ENCODE measurements around the gene CPVL.
"Not testable (repeated sequence)": the region's sequence is repeated elsewhere in the genome, so short reads cannot be mapped to it uniquely, and the experiment has no call there.

Gene CPVL

DNA sequence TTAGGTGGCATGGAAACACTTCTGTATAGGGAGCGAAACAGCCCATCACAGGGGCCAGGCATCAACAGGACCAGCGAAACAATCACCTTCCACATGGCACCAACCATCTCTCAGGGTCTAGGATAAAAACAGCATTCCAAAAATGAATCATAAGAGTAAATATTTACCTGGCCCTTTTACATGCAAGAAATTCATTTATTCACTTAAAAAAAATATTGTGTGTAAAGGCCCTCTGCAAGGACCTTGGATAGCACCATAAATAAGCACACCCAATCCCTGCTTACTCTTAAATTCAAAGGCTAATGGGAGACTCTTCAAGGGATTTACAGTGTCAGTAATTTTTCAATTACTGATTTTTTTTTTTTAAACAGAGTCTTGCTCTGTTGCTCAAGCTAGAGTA is 25.4 kb downstream of the CPVL start:
- no peak for DNase-seq (ENCODE audit: low read depth in 2 of 2)

DNA sequence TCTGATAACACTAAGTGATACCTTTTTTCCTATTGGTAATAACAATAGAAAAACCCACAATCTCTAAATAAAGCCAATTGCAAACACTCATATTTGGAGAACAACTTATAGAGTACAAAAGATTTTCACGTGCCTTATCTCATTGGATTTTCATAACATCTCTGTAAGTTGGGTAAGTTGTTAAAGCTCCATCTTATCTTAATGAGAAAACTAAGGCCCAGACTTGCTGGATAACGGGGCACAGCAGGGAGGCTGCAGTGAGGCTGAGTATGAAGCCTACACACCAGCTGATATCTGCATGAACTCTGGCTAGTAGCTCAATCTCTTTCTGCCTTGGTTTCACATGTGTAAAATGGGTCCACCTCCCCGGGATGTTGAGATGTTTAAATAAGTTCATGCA is 26.8 kb downstream of the CPVL start:
- no peak for DNase-seq (ENCODE audit: low read depth in 2 of 2)

DNA sequence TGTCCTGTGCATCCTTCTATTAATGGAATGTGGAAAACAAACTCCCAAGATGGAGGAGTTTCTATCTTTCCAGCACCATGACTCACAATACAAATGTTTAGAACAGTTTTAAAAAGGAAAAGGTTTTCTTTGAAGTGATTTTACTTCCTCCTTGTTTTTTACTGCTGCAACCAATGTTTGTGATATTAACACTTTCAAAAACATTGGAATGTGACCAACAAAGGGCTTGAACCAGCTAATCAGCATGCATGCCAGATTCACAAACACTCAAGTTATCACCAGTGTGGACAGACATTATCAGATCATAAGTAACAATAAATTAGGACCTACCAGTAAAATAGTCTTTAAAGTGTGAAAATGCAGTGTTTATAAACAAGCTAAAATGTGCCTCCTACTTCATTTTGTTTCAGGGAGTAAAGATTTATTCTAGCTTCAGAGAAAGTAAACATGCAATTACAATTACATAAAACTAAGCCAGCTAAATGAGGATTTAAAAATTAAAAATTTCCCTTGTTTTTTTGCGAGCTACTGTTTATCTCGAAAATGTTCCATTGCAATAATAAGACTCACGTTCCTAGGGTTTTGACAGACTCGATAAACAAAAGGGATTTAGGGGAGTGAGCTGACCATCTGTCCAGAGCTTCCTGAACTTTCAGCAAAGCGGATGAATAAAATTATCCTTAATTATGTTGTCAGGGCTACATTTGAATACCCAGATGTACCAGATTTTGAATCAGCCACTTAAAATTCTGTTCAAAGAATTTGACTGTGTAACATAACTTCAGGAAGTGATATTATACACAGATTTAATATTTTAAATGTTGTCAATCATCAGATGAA is 29.8 kb downstream of the CPVL start:
- no peak for DNase-seq (ENCODE audit: low read depth in 2 of 2)

DNA sequence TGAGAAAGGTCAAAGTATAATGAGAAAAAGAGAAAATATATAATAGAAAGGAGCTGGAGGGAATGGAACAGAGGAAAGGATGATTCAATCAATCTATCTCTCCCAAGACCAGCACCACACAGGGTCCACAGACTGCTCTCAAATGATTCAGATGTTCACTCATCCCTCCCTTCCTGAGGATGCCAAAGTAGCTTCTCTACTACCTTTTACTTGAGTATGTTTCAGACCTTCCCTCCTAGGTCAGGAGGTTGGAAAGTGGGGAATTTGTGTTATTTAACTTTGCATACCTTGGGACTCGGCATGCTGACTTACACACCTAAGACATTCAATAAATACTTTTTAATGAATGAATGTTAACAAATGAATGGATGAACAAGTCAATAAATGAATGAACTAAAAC is 30.6 kb downstream of the CPVL start:
- no peak for DNase-seq (ENCODE audit: low read depth in 2 of 2)

DNA sequence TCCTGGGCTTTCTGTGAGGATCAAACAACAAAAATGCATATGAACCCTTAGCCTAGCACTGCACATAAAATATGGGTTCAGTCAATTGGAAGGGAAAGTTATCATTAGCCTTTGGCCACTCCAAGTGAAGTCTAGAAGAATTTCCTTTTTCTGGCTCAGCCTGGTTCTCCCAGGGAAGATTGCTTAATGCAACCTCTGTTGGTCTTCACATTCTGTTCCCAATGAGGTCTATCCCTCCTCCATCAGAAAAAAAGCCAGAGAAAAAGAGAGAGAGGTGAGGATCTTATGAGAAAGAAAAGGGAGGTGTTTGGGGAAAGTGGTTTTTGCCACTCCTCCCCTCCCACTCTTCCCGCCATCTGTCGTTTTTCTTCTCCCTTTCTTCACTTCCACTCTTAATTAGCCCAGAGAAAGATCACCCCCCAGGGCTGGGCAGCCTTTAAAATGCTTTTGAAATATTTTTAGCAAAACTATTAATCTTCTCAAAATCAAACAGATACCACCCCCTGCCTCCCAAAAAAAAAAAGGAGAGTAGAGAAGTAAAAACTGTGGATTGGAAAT is 31.1 kb downstream of the CPVL start:
- no peak for DNase-seq (ENCODE audit: low read depth in 2 of 2)

DNA sequence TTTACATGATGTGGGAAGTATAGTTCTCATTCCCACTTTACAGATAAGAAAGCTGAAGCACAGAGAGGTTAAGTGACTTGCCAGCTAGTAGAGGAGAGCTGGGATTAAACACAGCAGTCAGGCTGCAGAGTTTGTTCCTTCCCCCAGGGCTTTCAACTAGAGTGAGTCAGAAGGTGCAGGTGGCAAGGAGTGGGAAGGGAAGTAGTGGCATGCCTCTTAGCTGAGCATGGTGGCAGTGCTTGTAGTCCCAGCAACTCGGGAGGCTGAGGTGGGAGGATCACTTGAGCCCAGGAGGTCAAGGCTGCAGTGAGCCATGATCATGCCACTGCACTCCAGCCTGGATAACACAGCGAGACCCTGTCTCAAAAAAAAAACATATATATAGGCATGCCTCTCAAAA is 32.1 kb downstream of the CPVL start:
- not testable (repeated sequence) for DNase-seq (ENCODE audit: low read depth in 2 of 2)

DNA sequence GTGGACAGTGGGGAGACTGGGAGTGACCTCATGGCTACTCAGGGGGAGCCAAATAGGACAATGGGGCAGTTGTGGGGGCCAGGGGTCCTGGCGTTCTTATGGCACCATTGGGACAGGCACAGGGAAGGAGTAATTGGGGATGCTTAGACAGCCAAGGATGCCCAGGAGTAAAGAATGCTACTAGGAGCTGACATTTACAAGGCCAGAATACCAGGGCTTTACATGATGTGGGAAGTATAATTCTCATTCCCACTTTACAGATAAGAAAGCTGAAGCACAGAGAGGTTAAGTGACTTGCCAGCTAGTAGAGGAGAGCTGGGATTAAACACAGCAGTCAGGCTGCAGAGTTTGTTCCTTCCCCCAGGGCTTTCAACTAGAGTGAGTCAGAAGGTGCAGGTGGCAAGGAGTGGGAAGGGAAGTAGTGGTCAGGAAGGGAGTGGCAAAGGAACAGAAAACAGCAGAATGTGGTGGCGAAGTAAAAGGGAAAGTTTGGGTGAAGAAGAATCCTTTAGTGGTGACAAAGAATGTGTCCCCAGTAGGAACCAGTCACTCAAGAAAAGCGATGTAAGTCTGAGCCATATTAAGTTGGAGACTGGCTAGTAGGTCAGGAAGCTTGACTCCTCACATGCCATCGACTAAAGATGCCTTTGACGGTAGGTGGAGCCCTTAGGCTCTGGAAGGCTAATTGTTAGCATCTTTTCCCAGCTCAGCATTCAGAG is 32.8 kb downstream of the CPVL start:
- no peak for DNase-seq (ENCODE audit: low read depth in 2 of 2)

DNA sequence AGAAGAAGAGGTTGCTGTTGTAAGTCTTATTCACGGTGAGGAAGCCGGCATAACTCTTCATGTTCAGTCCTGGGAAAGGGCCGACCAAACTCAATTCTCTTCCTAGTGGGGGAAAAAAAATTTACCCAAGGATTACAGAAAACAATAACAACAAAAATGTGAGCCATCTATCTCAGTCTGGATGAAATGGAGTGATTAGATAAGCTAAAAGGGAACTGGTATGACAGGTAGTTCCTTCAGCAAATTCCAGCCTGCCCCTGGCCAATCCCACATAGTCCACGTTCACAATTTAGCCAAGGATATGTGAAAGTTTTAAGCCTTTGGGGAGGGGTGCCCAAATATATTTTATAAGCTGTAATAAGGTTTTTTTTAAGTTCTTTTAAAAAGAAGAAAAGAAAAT is 33.6 kb downstream of the CPVL start:
- no peak for DNase-seq (ENCODE audit: low read depth in 2 of 2)

DNA sequence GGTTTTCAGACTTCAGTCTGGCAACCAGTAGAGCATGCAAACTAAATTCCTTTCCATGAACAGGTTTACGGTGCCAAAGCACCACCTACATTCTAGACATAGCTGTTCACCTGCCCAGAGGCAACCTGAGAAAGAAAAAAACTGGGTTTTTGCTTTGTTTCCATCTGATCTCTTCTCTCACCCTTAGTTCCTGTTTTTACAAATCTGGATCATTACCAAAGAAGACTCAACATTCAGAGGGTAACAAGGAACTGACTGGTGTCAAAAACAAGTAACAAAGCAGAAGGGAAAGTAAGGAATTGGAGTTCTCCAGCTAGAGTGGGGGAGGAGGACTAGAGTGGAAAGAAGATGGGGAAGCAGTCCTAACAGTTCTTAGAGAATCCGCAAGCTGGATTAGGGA is 36.4 kb downstream of the CPVL start:
- no peak for DNase-seq (ENCODE audit: low read depth in 2 of 2)

DNA sequence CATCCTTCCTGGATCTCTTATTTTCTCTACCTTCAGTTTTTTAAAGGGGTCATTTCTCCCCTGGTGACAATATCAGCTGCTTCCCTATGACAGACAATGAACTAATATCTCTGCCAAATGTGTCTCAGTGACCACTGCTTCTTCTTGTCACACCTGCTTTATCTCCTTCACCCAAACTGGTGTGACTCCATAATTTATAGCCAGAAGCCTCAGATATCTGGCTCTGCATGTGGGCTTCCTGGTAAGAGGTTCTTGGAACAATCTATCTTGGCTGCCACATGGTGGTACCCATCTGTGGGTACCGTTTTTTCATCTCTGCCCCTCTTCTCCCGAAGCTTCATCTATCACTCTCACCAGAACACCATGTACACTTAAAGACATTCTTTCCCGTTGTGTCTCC is 37.0 kb downstream of the CPVL start:
- DNase-seq (ENCODE audit: low read depth in 2 of 2) = no peak

DNA sequence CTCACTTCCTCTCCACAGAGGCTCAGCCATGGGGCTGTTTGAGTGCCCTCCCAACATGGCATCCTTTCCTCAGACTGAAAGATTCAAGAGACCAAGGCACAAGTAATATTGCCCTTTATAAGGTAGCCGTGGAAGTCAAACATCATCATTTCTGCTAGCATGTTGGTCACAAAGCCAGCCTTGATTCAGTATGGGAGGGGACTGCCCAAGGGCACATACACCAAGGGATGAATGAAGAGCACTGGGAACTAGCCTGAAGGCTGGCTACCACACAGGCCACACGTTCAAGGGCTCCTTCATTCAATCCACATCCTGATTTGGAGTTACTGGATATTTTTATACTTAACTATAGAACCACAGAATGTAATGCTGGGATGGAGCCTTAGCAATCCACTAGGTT is 39.3 kb downstream of the CPVL start:
- no peak for DNase-seq (ENCODE audit: low read depth in 2 of 2)

DNA sequence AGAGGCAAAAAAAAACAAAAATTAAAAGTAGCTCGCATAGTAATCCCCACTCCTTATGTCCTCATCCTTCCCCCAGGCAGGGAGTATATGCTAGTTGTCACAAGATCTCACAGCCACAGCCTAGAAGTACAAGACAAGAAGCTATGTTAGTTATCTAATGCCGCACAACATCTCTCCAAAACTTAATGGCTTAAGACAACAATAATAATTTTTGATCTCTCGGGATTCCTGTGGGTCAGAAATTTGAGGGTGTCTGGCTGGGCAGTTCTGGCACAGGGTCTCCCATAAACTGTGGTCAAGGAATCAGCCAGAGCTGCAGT is 39.7 kb downstream of the CPVL start:
- no peak for DNase-seq (ENCODE audit: low read depth in 2 of 2)

DNA sequence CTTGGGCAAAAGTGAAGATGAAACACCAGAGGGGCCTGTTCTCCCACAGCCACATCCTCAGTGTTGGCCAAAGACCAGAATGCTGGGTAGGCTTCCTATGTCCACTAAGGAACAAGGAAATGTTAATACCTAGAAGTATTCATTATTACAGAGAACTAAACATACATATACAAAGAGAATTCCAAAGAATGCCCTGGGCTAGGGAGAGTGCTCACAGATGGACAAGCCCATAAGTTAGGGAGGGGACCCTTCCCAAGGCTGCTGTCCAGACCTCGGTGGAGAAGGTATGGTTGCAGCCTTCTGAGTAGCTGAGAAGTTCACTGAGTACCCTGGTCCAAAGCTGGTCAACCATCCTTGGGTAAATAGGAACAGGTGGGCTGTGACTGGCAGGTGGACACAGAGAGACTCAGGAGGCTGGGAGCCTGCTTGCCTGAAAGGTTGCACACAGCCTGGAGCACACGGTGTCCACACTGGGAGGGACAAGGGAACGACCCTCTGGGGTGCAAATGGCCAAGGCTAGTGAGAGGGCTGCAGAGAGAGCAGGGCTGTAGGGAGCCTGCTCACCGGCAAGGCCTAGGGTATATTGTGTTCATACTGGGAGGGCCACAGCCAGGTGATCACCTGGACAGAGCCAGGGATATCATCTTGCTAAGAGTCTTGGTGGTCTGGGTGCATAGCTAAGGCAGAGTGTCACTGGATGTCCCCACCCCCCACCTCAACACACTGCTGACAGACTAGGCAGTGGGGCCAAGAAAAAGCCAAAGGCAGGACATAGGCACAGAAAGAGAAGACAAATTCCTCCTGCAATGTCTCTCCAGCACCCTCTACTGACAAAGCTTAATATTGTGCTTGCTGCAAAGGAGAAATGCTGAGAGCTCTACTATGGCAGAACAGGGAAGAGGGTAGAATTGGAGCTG is 40.3 kb downstream of the CPVL start:
- DNase-seq (ENCODE audit: low read depth in 2 of 2) = no peak

DNA sequence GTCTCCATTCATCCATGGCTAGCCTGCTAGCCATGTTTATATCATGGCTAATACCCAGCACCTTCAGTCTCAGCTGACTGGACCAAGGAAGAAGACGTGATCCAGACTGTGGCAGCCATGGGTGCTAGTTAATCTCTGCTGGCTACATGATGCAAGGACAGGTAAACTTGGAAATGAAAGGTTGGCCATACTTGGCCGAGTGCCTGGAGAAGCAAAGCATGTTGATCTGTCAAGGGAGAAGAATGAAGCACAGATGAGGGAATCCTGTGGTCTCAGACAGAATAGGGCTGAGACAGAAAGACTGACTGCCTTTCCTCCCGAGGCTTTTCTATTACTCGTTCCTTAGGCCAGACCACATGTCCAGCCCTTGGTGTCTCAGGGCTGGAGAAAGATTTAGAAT is 41.1 kb downstream of the CPVL start:
- DNase-seq (ENCODE audit: low read depth in 2 of 2) = no peak

DNA sequence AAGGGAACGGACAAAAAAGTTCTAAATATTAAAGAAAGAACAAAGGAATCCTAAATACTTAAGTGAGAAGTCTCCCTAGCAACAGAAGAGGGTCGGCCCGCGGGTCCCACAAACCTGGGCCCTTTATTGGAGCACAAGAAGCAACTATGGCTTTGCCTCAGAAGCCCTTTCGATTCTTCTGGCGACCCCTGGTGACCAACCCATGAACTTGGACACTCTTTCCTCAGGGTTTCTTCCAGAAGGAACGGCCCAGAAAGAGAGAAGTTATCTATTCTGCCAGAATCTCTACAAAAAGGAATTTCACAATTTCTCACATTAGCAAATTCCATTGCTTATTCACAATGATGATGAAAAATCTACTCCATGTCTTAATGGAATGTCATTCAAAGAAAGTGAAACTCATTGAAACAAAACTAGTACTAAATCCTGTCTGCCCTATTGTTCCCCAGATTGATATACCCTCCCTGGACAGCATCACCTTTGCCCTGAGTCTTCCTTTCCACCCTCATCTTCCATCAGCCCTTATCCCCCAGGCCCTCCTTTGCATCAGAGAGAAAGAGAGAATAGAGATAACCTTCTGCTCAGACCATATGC is 43.7 kb downstream of the CPVL start:
- no peak for DNase-seq (ENCODE audit: low read depth in 2 of 2)

DNA sequence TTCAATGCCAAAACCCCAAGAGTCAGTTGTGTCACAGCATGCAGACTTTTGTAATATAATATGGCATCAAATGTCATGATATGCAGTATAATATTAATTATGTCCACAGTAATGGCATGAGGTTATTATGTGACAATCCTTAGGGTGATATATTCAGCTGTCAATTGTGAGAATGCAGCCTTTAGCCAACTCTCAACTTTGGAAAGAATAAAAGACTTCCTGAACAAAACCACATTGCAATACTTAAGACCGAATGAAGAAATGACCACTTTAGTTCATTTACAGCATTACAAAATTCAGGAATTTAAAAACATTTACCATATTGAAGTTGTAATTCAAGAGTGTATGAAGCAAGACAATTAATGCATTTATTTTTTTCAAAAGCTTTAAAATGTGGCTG is 45.4 kb downstream of the CPVL start:
- no peak for DNase-seq (ENCODE audit: low read depth in 2 of 2)

DNA sequence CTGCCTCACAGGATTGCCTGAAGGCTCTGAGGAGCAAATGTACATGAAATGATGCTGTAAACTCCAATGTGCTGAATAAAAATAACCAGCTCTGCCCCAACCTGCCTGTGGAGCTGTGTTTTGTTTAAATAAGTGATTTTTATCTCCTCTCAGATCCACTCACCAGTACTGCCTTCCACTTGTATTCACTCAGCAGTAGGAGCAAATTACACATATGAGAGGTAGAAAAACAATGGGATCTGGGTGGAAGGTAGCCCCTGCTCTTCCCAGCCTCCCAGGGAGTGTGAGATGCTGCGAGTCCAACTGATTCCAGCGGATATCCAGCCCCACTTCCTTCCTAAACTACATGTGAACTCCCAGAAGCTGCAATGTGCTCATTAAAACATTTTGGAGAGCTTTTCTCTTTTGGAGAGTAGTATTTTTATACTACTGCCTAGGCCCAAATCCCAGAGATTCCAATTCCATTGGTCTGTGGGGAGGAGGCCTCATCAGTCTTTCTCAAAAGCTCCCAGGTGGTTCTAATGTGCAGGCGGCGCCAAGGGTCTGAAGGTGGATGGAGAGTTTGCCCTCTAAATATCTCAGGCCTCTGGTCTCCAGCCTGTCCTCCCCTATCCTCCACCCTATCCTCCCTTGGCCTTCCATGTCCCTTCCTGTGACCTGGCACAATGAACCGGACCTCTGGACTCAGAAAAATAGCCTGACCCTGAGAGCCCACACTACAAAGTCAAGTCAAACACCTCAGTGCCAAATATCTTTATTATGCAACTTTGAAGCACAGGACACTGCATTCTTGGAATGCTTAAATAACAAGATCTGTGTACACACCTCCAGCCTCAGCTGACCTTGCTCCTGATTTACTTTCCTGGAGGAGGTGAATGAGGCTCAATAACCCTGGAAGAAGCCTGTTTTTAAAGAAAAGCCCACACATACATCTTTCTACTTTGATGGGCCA is 46.2 kb downstream of the CPVL start:
- DNase-seq (ENCODE audit: low read depth in 2 of 2) = no peak

DNA sequence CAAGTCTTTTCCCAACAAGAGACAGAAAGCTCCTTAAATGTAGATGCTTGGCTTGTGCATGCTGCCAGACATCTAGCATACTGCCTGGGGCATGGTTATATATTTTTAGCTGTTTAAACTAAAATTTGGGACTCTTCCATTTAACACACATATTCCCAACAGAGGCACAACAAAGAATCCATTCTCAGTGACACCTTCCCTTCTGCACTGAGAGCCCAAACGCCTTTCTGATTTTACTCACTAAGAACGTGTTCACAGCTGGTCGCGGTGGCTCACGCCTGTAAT is 49.9 kb downstream of the CPVL start:
- DNase-seq (ENCODE audit: low read depth in 2 of 2) = no peak

DNA sequence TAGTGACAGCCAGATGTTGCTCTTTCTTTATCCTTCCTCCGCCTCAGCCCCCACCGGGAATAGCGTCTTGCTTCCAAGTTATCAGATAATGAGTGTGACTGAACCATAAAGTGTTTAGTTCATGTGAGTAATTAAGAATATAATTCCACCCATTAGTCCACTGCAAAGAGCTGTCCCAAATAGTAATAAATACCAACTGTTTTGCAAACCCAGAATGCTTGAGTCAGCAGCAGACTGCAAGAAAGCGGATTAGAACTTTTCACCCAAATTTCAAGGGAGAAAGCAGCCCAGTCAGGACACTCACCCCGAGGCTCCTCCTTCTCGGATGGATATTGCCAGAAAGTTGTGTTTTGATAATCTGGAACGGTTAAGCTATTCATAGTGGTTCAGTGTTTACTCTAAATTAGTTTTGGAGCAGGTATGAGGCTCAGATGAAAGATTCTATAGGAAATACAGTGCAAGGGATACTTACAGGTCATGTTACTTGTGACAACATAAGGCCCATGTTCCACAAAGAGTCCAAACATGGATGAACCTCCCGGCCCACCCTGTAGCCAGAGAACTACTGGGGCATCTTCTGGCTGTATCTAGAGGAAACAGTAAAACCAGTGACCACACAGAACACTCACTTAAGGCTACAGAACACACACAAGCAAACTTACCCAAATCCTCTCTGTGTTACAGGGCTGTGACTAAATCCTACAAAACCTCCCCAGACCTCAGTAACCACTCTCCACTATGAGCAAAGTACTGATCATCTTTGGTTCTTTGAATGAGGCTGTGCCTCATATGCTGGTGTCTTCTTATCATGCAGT is 50.5 kb downstream of the CPVL start:
- no peak for DNase-seq (ENCODE audit: low read depth in 2 of 2)

DNA sequence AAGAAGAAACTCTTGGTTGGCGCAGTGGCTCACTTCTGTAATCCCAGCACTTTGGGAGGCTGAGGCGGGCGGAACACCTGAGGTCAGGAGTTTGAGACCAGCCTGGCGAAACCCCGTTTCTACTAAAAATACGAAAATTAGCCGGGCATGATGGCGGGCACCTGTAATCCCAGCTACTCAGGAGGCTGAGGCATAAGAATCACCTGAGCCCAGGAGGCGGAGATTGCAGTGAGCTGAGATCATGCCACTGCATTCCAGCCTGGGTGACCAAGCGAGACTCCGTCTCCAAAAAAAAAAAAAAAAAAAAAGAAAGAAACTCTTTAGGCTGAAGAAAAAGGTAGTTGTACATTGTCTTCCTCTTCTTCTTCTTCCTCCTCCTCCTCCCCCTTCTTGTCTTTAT is 53.2 kb downstream of the CPVL start:
- not testable (repeated sequence) for DNase-seq (ENCODE audit: low read depth in 2 of 2)
